Panc1 (cell line): ENCODE measurements around the gene PRTN3. TPM values are rescaled to one million over a fixed set of nuclear protein-coding genes. Genes with fewer than 3 reads are reported as not detected.

ENCODE experiments used
- ATAC-seq: fragments of 200-7000 bp; cut with Tn5 transposase; 2 replicates; pipeline ENCODE4 v1.9.1; 2020; ENCODE audit warnings: mild to moderate bottlenecking, moderate library complexity
- BruUV-seq: library from RNA; stranded (reverse); fragments of 400-500 nt; replicated peaks from 2 replicates; lab custom pipeline; 2021; lab: Mats Ljungman, UMichigan
- CTCF ChIA-PET: fragments of 300-600 bp; sonication (Branson Sonifier 250); formaldehyde crosslinking; loops from one replicate; lab custom pipeline; 2022; ENCODE audit warnings: antibody characterized with exemption; lab: Charles Lee
- POLR2A ChIA-PET: fragments of 300-600 bp; sonication (Branson Sonifier 250); formaldehyde crosslinking; loops from one replicate; lab custom pipeline; 2022; ENCODE audit warnings: antibody characterized with exemption; lab: Charles Lee
- DNase-seq: peaks from one replicate; pipeline ENCODE4 v3.0.0-alpha.2; 2010; ENCODE audit warnings: low read depth, low spot score
- H3K27ac ChIP-seq: 2 replicates; pipeline ENCODE4 v1.5.1; 2011; ENCODE audit warnings: mild to moderate bottlenecking, low read length, inconsistent platforms
- H3K27me3 ChIP-seq: fragments of 200-500 bp; sonication (Bioruptor generic); 2 replicates; pipeline ENCODE4 v1.6.0; 2014; ENCODE audit warnings: low read length, inconsistent platforms; ENCODE audit not compliant: control insufficient read depth, insufficient read depth
- H3K36me3 ChIP-seq: fragments of 200-500 bp; sonication (Bioruptor generic); 2 replicates; pipeline ENCODE4 v1.5.1; 2014; ENCODE audit warnings: inconsistent platforms, mild to moderate bottlenecking, low read length, moderate library complexity; ENCODE audit not compliant: control insufficient read depth, insufficient read depth
- H3K4me1 ChIP-seq: 2 replicates; pipeline ENCODE4 v1.5.1; 2011; ENCODE audit warnings: inconsistent platforms, mild to moderate bottlenecking, low read length, moderate library complexity; ENCODE audit not compliant: control insufficient read depth, insufficient read depth
- H3K4me3 ChIP-seq, 2 experiments: 2 replicates each; pipeline ENCODE4 v1.5.1; 2011 to 2012; ENCODE audit warnings: low read depth in 2 of 2, low read length in 2 of 2, mild to moderate bottlenecking in 2 of 2, inconsistent platforms in 1 of 2, moderate library complexity in 1 of 2
- H3K9me3 ChIP-seq: fragments of 200-500 bp; sonication (Bioruptor generic); 2 replicates; pipeline ENCODE4 v1.5.1; 2014; ENCODE audit warnings: low read depth, mild to moderate bottlenecking, inconsistent platforms, low read length, moderate library complexity; ENCODE audit not compliant: control insufficient read depth, insufficient read depth
- POLR2AphosphoS5 ChIP-seq: IDR thresholded peaks from 2 replicates; pipeline ENCODE4 v1.6.1; 2012; ENCODE audit warnings: mild to moderate bottlenecking, low read depth, low read length, moderate library complexity
- SIN3A ChIP-seq: IDR thresholded peaks from 2 replicates; pipeline ENCODE4 v1.6.1; 2012; ENCODE audit warnings: low read depth, mild to moderate bottlenecking, low read length, moderate library complexity, borderline replicate concordance; ENCODE audit not compliant: insufficient read depth
- TCF7L2 ChIP-seq: IDR thresholded peaks from 2 replicates; pipeline ENCODE4 v1.6.1; 2011; ENCODE audit warnings: mild to moderate bottlenecking, low read depth, low read length, inconsistent platforms
- in situ Hi-C: cut with HindIII; loops from 2 replicates; pipeline ENCODE4 v1.10.0; 2016; ENCODE audit warnings: low sequenced_read_pairs, low pct_unique_long_range_greater_than_20kb
- intact Hi-C: fragments of 100-400 bp; cut with micrococcal nuclease; formaldehyde crosslinking; loops from one replicate; pipeline ENCODE4 v1.10.0; 2022; ENCODE audit not compliant: unreplicated experiment
- total RNA-seq: library from RNA; stranded (reverse); gene quantifications from one replicate; pipeline ENCODE4 v1.2.1, GENCODE V29; 2021; ENCODE audit not compliant: unreplicated experiment
- TF ChIP-seq, protein P1 (sequence below): fragments of 450-650 bp; IDR thresholded peaks from 2 replicates; pipeline ENCODE4 v1.5.1; 2017; ENCODE audit warnings: mild to moderate bottlenecking
- TF ChIP-seq, protein P2 (sequence below), 2 experiments: IDR thresholded peaks; 2 replicates each; pipeline ENCODE4 v1.6.1; 2011 to 2012; ENCODE audit warnings: low read depth in 2 of 2, control low read depth in 1 of 2, low read length in 1 of 2, mild to moderate bottlenecking in 1 of 2, moderate library complexity in 1 of 2; ENCODE audit not compliant: insufficient read depth in 1 of 2

Gene PRTN3
- total RNA-seq, 1 experiment from 2014 or later = 1.5 TPM

GRCh38 chr19:793806-794205 lies 47.0 kb upstream of the PRTN3 start:
- Histone ChIP-seq H3K27ac (0 out of 2 replicates have a peak overlapping the region, but pooled peaks have one; percentile 17), H3K27me3 (no peaks in the 10 kb centered on the region), H3K36me3 (peaks cover 7% of the 10 kb centered on the region; the same call in 1 of the 2 replicates), H3K4me1 (peaks cover 17% of the 10 kb centered on the region), H3K4me3 (no peak overlapping the region), H3K9me3 (no peaks in the 10 kb centered on the region)
- intact Hi-C loops (no loop called here), in situ Hi-C loops (no loop called here)
- BruUV-seq = no TSS peak
- ChIA-PET POLR2A (no interaction called here), CTCF (no interaction called here)
- ATAC-seq = no peak
- DNase-seq = no peak
- TF ChIP-seq, protein P1, sequence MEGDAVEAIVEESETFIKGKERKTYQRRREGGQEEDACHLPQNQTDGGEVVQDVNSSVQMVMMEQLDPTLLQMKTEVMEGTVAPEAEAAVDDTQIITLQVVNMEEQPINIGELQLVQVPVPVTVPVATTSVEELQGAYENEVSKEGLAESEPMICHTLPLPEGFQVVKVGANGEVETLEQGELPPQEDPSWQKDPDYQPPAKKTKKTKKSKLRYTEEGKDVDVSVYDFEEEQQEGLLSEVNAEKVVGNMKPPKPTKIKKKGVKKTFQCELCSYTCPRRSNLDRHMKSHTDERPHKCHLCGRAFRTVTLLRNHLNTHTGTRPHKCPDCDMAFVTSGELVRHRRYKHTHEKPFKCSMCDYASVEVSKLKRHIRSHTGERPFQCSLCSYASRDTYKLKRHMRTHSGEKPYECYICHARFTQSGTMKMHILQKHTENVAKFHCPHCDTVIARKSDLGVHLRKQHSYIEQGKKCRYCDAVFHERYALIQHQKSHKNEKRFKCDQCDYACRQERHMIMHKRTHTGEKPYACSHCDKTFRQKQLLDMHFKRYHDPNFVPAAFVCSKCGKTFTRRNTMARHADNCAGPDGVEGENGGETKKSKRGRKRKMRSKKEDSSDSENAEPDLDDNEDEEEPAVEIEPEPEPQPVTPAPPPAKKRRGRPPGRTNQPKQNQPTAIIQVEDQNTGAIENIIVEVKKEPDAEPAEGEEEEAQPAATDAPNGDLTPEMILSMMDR = no peak
- TF ChIP-seq SIN3A (no peak), POLR2AphosphoS5 (no peak), TCF7L2 (no peak)
- TF ChIP-seq, protein P2, sequence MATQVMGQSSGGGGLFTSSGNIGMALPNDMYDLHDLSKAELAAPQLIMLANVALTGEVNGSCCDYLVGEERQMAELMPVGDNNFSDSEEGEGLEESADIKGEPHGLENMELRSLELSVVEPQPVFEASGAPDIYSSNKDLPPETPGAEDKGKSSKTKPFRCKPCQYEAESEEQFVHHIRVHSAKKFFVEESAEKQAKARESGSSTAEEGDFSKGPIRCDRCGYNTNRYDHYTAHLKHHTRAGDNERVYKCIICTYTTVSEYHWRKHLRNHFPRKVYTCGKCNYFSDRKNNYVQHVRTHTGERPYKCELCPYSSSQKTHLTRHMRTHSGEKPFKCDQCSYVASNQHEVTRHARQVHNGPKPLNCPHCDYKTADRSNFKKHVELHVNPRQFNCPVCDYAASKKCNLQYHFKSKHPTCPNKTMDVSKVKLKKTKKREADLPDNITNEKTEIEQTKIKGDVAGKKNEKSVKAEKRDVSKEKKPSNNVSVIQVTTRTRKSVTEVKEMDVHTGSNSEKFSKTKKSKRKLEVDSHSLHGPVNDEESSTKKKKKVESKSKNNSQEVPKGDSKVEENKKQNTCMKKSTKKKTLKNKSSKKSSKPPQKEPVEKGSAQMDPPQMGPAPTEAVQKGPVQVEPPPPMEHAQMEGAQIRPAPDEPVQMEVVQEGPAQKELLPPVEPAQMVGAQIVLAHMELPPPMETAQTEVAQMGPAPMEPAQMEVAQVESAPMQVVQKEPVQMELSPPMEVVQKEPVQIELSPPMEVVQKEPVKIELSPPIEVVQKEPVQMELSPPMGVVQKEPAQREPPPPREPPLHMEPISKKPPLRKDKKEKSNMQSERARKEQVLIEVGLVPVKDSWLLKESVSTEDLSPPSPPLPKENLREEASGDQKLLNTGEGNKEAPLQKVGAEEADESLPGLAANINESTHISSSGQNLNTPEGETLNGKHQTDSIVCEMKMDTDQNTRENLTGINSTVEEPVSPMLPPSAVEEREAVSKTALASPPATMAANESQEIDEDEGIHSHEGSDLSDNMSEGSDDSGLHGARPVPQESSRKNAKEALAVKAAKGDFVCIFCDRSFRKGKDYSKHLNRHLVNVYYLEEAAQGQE (IDR thresholded peaks at IDR 0.05; ENCODE audit: insufficient read depth in 1 of 2, low read depth in 2 of 2, low read length in 1 of 2) = no peak

DNA sequence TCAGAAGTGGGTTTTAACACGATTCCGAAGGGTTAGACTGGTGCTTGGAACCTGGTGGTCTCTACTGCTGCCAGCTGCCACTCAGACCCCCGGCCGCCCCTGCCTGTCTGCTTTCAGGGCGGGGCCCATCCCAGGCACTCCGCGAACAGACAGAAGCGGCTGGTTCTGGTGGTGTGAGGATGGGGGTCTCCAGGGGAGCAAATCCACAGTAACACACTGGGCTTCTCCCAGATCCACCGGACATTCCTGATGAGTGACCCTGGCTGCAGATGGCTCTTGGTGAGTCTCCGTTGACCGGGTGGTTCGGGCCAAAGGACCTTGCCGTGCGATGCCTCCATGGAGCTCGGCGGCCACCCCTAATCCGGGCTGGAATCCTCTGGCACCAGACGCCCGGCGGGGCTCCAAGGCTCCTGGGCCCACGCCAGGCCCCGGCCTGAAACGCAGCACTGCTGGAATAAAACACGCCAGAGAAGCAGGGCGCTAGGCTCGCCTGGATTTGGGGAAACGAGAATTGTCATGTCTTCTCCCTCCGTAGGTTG lies 45.7 kb upstream of the PRTN3 start:
- BruUV-seq = no TSS peak
- peaks cover 11% of the 10 kb centered on the region for H3K36me3 ChIP-seq
- no peaks in the 10 kb centered on the region for H3K9me3 ChIP-seq
- no peak overlapping the region for H3K4me3 ChIP-seq
- DNase-seq (no peak), ATAC-seq (no peak)
- peaks cover 6% of the 10 kb centered on the region for H3K4me1 ChIP-seq
- intact Hi-C loops = no loop called here
- TF ChIP-seq POLR2AphosphoS5 (no peak), TCF7L2 (no peak), SIN3A (no peak)
- TF ChIP-seq, protein P1 = no peak
- TF ChIP-seq, protein P2 (IDR thresholded peaks at IDR 0.05; ENCODE audit: insufficient read depth in 1 of 2, low read depth in 2 of 2, low read length in 1 of 2) = no peak
- CTCF ChIA-PET = interaction anchor here (0.7 kb wide), 1 partner anchor 38 kb away, joined by 3 read pairs; no protein-coding TSS in a partner anchor
- in situ Hi-C loops = no loop called here
- POLR2A ChIA-PET = interaction anchor here (0.7 kb wide), 1 partner anchor 12 kb away, joined by 3 read pairs; no protein-coding TSS in a partner anchor
- no peak overlapping the region; the same call in 1 of the 2 replicates for H3K27ac ChIP-seq
- H3K27me3 ChIP-seq = no peaks in the 10 kb centered on the region
